TTC549 (cell line): Measurements from ENCODE around the gene PHC2.

Source experiments
- FAIRE-seq: peaks from 2 replicates; lab custom pipeline; 2012; peaks lifted over from hg19 to GRCh38; lab: Jason Lieb, UNC

PHC2 gene

GRCh38 chr1:33446590-33446989 lies 15.7 kb upstream of the PHC2 start:
- no peak for FAIRE-seq

GRCh38 chr1:33445108-33445507 lies 14.2 kb upstream of the PHC2 start:
- no peak for FAIRE-seq

GRCh38 chr1:33443705-33444180 lies 12.8 kb upstream of the PHC2 start:
- no peak for FAIRE-seq

- FAIRE-seq: no peak
Observed at GRCh38 chr1:33443080-33443704, 12.3 kb upstream of the PHC2 start.

GRCh38 chr1:33442141-33442540 lies 11.2 kb upstream of the PHC2 start:
- no peak for FAIRE-seq

GRCh38 chr1:33441088-33441745 lies 10.3 kb upstream of the PHC2 start:
- FAIRE-seq: no peak

GRCh38 chr1:33439662-33440061 lies 8.8 kb upstream of the PHC2 start:
- FAIRE-seq: no peak

- FAIRE-seq: no peak
Observed at GRCh38 chr1:33438364-33439160, 7.7 kb upstream of the PHC2 start.

GRCh38 chr1:33436557-33437285 lies 5.8 kb upstream of the PHC2 start:
- FAIRE-seq: no peak

- FAIRE-seq: no peak
Observed at GRCh38 chr1:33435096-33435820, 4.4 kb upstream of the PHC2 start.

GRCh38 chr1:33434363-33434750 lies 3.5 kb upstream of the PHC2 start:
- no peak for FAIRE-seq

- FAIRE-seq: no peak
Observed at GRCh38 chr1:33433509-33434362, 2.8 kb upstream of the PHC2 start.

- no peak for FAIRE-seq
Observed at GRCh38 chr1:33429856-33430691, 821 bp downstream of the PHC2 start.

GRCh38 chr1:33429332-33429731 lies 1.6 kb downstream of the PHC2 start:
- FAIRE-seq: no peak

- no peak for FAIRE-seq
Observed at GRCh38 chr1:33428661-33429060, 2.2 kb downstream of the PHC2 start.

- no peak for FAIRE-seq
Observed at GRCh38 chr1:33426916-33427315, 4.0 kb downstream of the PHC2 start.

GRCh38 chr1:33425900-33426299 lies 5.0 kb downstream of the PHC2 start:
- FAIRE-seq: no peak

- no peak for FAIRE-seq
Observed at GRCh38 chr1:33424610-33425009, 6.3 kb downstream of the PHC2 start.

- no peak for FAIRE-seq
Observed at GRCh38 chr1:33424205-33424604, 6.7 kb downstream of the PHC2 start.
